ENCODE data around the gene KCNJ14. TPM values are rescaled to one million over a fixed set of nuclear protein-coding genes. Genes with fewer than 3 reads are reported as not detected.

Gene KCNJ14
- total and polyA plus RNA-seq, 2 of the 8 experiments (the other 6 are each of a cell fraction or from before 2014, with no cell fraction given), result 0.45 to 0.89 TPM

Other genes starting within 250 kb of the KCNJ14 start
- gene CARD8, start 199.7 kb upstream of the KCNJ14 start, total RNA-seq (2021; fragmentation: NEBNext Ultra II Directional; extraction: Animal tissue kit (Norgen Biotek cat#: 25700)), result 24.4 and 26.2 TPM in 2 replicates
- 8.9 and 11.7 TPM in 2 replicates for gene CARD8, start 199.7 kb upstream of the KCNJ14 start, polyA plus RNA-seq (2011; rRNA removed)
- gene ZNF114, start 185.5 kb upstream of the KCNJ14 start, total RNA-seq (2021; fragmentation: NEBNext Ultra II Directional; extraction: Animal tissue kit (Norgen Biotek cat#: 25700)), result 19.2 TPM in 2 replicates
- gene ZNF114, start 185.5 kb upstream of the KCNJ14 start, polyA plus RNA-seq (2011; rRNA removed), result 7.3 and 8.2 TPM in 2 replicates
- gene EMP3, start 130.0 kb upstream of the KCNJ14 start, total RNA-seq (2021; fragmentation: NEBNext Ultra II Directional; extraction: Animal tissue kit (Norgen Biotek cat#: 25700)), result 18.4 and 20.9 TPM in 2 replicates
- 65.9 and 87.8 TPM in 2 replicates for gene EMP3, start 130.0 kb upstream of the KCNJ14 start, polyA plus RNA-seq (2011; rRNA removed)
- 14.2 and 14.7 TPM in 2 replicates for gene TMEM143, start 91.6 kb upstream of the KCNJ14 start, total RNA-seq (2021; fragmentation: NEBNext Ultra II Directional; extraction: Animal tissue kit (Norgen Biotek cat#: 25700))
- 19.1 and 26.7 TPM in 2 replicates for gene TMEM143, start 91.6 kb upstream of the KCNJ14 start, polyA plus RNA-seq (2011; rRNA removed)
- gene SYNGR4, start 91.2 kb upstream of the KCNJ14 start, total RNA-seq (2021; fragmentation: NEBNext Ultra II Directional; extraction: Animal tissue kit (Norgen Biotek cat#: 25700)), result 1.1 TPM in 1 of 2 replicates, not detected in the other
- 0.27 and 0.41 TPM in 2 replicates for gene SYNGR4, start 91.2 kb upstream of the KCNJ14 start, polyA plus RNA-seq (2011; rRNA removed)
- gene KDELR1, start 64.0 kb upstream of the KCNJ14 start, total RNA-seq (2021; fragmentation: NEBNext Ultra II Directional; extraction: Animal tissue kit (Norgen Biotek cat#: 25700)), result 224 and 225 TPM in 2 replicates
- 231 and 249 TPM in 2 replicates for gene KDELR1, start 64.0 kb upstream of the KCNJ14 start, polyA plus RNA-seq (2011; rRNA removed)
- 11.0 and 12.4 TPM in 2 replicates for gene GRIN2D, start 61.9 kb upstream of the KCNJ14 start, total RNA-seq (2021; fragmentation: NEBNext Ultra II Directional; extraction: Animal tissue kit (Norgen Biotek cat#: 25700))
- 2.2 and 4.9 TPM in 2 replicates for gene GRIN2D, start 61.9 kb upstream of the KCNJ14 start, polyA plus RNA-seq (2011; rRNA removed)
- gene GRWD1, start 9.6 kb upstream of the KCNJ14 start, total RNA-seq (2021; fragmentation: NEBNext Ultra II Directional; extraction: Animal tissue kit (Norgen Biotek cat#: 25700)), result 61.9 and 64.9 TPM in 2 replicates
- 36.9 and 46.4 TPM in 2 replicates for gene GRWD1, start 9.6 kb upstream of the KCNJ14 start, polyA plus RNA-seq (2011; rRNA removed)
- 67.7 and 71.4 TPM in 2 replicates for gene CYTH2, start 13.8 kb downstream of the KCNJ14 start, total RNA-seq (2021; fragmentation: NEBNext Ultra II Directional; extraction: Animal tissue kit (Norgen Biotek cat#: 25700))
- 43.7 and 62.5 TPM in 2 replicates for gene CYTH2, start 13.8 kb downstream of the KCNJ14 start, polyA plus RNA-seq (2011; rRNA removed)
- 12.4 and 13.6 TPM in 2 replicates for gene LMTK3, start 56.3 kb downstream of the KCNJ14 start, total RNA-seq (2021; fragmentation: NEBNext Ultra II Directional; extraction: Animal tissue kit (Norgen Biotek cat#: 25700))
- 2.7 and 7.3 TPM in 2 replicates for gene LMTK3, start 56.3 kb downstream of the KCNJ14 start, polyA plus RNA-seq (2011; rRNA removed)
- 0.99 and 1.5 TPM in 2 replicates for gene SULT2B1, start 96.6 kb downstream of the KCNJ14 start, total RNA-seq (2021; fragmentation: NEBNext Ultra II Directional; extraction: Animal tissue kit (Norgen Biotek cat#: 25700))
- gene SULT2B1, start 96.6 kb downstream of the KCNJ14 start, polyA plus RNA-seq (2011; rRNA removed), result 2.6 and 3.8 TPM in 2 replicates
- gene SPACA4, start 151.2 kb downstream of the KCNJ14 start, total RNA-seq (2021; fragmentation: NEBNext Ultra II Directional; extraction: Animal tissue kit (Norgen Biotek cat#: 25700)), result not detected in 2 replicates
- not detected in 2 replicates for gene SPACA4, start 151.2 kb downstream of the KCNJ14 start, polyA plus RNA-seq (2011; rRNA removed)
- gene FAM83E, start 159.5 kb downstream of the KCNJ14 start, total RNA-seq (2021; fragmentation: NEBNext Ultra II Directional; extraction: Animal tissue kit (Norgen Biotek cat#: 25700)), result 5.3 and 6.5 TPM in 2 replicates
- gene FAM83E, start 159.5 kb downstream of the KCNJ14 start, polyA plus RNA-seq (2011; rRNA removed), result 1.8 and 2.5 TPM in 2 replicates
- gene RPL18, start 163.6 kb downstream of the KCNJ14 start, total RNA-seq (2021; fragmentation: NEBNext Ultra II Directional; extraction: Animal tissue kit (Norgen Biotek cat#: 25700)), result 1,669 and 1,693 TPM in 2 replicates
- 2,789 and 3,426 TPM in 2 replicates for gene RPL18, start 163.6 kb downstream of the KCNJ14 start, polyA plus RNA-seq (2011; rRNA removed)
- gene SPHK2, start 163.9 kb downstream of the KCNJ14 start, total RNA-seq (2021; fragmentation: NEBNext Ultra II Directional; extraction: Animal tissue kit (Norgen Biotek cat#: 25700)), result 60.9 and 61.6 TPM in 2 replicates
- 43.9 and 81.8 TPM in 2 replicates for gene SPHK2, start 163.9 kb downstream of the KCNJ14 start, polyA plus RNA-seq (2011; rRNA removed)
- 8.3 and 9.9 TPM in 2 replicates for gene DBP, start 181.8 kb downstream of the KCNJ14 start, total RNA-seq (2021; fragmentation: NEBNext Ultra II Directional; extraction: Animal tissue kit (Norgen Biotek cat#: 25700))
- 7.5 and 8.2 TPM in 2 replicates for gene DBP, start 181.8 kb downstream of the KCNJ14 start, polyA plus RNA-seq (2011; rRNA removed)
- gene CA11, start 190.6 kb downstream of the KCNJ14 start, total RNA-seq (2021; fragmentation: NEBNext Ultra II Directional; extraction: Animal tissue kit (Norgen Biotek cat#: 25700)), result 51.7 and 53.0 TPM in 2 replicates
- 71.4 and 78.9 TPM in 2 replicates for gene CA11, start 190.6 kb downstream of the KCNJ14 start, polyA plus RNA-seq (2011; rRNA removed)
- 0.15 and 0.47 TPM in 2 replicates for gene NTN5, start 217.4 kb downstream of the KCNJ14 start, total RNA-seq (2021; fragmentation: NEBNext Ultra II Directional; extraction: Animal tissue kit (Norgen Biotek cat#: 25700))
- 0.80 and 0.85 TPM in 2 replicates for gene NTN5, start 217.4 kb downstream of the KCNJ14 start, polyA plus RNA-seq (2011; rRNA removed)
- gene FUT2, start 240.4 kb downstream of the KCNJ14 start, total RNA-seq (2021; fragmentation: NEBNext Ultra II Directional; extraction: Animal tissue kit (Norgen Biotek cat#: 25700)), result 5.0 and 7.0 TPM in 2 replicates
- gene FUT2, start 240.4 kb downstream of the KCNJ14 start, polyA plus RNA-seq (2011; rRNA removed), result 5.6 and 8.2 TPM in 2 replicates

All from H1 (cell line).